Suprapubic skin (tissue), 4 donors: ENCODE results near the gene FKBP1C. TPM values are rescaled to one million over a fixed set of nuclear protein-coding genes. Genes with fewer than 3 reads are reported as not detected.
"Not testable (repeated sequence)": the region's sequence is repeated elsewhere in the genome, so short reads cannot be mapped to it uniquely, and the experiment has no call there.

Experiments
- DNase-seq, 2 donors: peaks; one replicate each; pipeline ENCODE4 v3.0.0-alpha.2; 2019; ENCODE audit warnings: low spot score in 2 of 2
- H3K27ac ChIP-seq: fragments of 200-600 bp; sonication (generic); one replicate; pipeline ENCODE4 v1.5.1; 2019
- H3K27me3 ChIP-seq: fragments of 200-600 bp; sonication (generic); one replicate; pipeline ENCODE4 v1.5.1; 2019
- H3K36me3 ChIP-seq: fragments of 200-600 bp; sonication (generic); one replicate; pipeline ENCODE4 v1.5.1; 2019
- H3K4me1 ChIP-seq: fragments of 200-600 bp; sonication (generic); one replicate; pipeline ENCODE4 v1.5.1; 2019
- H3K4me3 ChIP-seq: fragments of 200-600 bp; sonication (generic); one replicate; pipeline ENCODE4 v1.5.1; 2019; ENCODE audit warnings: mild to moderate bottlenecking
- H3K9me3 ChIP-seq: fragments of 200-600 bp; sonication (generic); one replicate; pipeline ENCODE4 v1.5.1; 2019
- EP300 ChIP-seq: sonication (generic); formaldehyde crosslinking; IDR thresholded peaks from one replicate; pipeline ENCODE4 v1.6.1; 2017; ENCODE audit warnings: antibody characterized with exemption
- POLR2A ChIP-seq, 2 donors: fragments of 450-650 bp; IDR thresholded peaks; one replicate each; pipeline ENCODE4 v1.6.1; 2017; ENCODE audit warnings: antibody characterized with exemption in 2 of 2, mild to moderate bottlenecking in 2 of 2, moderate library complexity in 2 of 2
- POLR2AphosphoS5 ChIP-seq, 3 donors: sonication (generic); formaldehyde crosslinking; IDR thresholded peaks; one replicate each; pipeline ENCODE4 v1.6.1; 2017; ENCODE audit warnings: antibody characterized with exemption in 3 of 3
- WGBS: methylation state at CpG from one replicate; pipeline ENCODE4 v1.1.5; 2018; 5-methylcytosine and 5-hydroxymethylcytosine counted together
- total RNA-seq, 4 donors: library from RNA; depleted of rRNA; stranded (reverse); fragments of >200 nt; gene quantifications; one replicate each; pipeline ENCODE4 v1.1.0, GENCODE V29; 2016
- TF ChIP-seq, protein P1 (sequence below), 2 donors: fragments of 200-600 bp in 1 of 2; fragments of 450-650 bp in 1 of 2; sonication (generic) in 1 of 2; IDR thresholded peaks; one replicate each; pipeline ENCODE4 v1.5.1; 2016 to 2019; ENCODE audit warnings: antibody characterized with exemption in 2 of 2, mild to moderate bottlenecking in 1 of 2, moderate library complexity in 1 of 2

FKBP1C gene
- total RNA-seq, 4 donors from 2014 or later: 0.31 to 1.7 (median 0.49) TPM; not detected in 1

GRCh38 chr6:63193324-63193723 is 17.9 kb upstream of the FKBP1C start:
- no peak for DNase-seq
- no peaks in the 10 kb centered on the region for H3K27me3 ChIP-seq
- H3K4me3 ChIP-seq: no peak overlapping the region
- no peaks in the 10 kb centered on the region for H3K36me3 ChIP-seq
- WGBS: 91% methylated on average over 5 of the region's 5 CpGs
- H3K4me1 ChIP-seq: no peaks in the 10 kb centered on the region
- peaks cover 3% of the 10 kb centered on the region for H3K9me3 ChIP-seq
- TF ChIP-seq, protein P1, sequence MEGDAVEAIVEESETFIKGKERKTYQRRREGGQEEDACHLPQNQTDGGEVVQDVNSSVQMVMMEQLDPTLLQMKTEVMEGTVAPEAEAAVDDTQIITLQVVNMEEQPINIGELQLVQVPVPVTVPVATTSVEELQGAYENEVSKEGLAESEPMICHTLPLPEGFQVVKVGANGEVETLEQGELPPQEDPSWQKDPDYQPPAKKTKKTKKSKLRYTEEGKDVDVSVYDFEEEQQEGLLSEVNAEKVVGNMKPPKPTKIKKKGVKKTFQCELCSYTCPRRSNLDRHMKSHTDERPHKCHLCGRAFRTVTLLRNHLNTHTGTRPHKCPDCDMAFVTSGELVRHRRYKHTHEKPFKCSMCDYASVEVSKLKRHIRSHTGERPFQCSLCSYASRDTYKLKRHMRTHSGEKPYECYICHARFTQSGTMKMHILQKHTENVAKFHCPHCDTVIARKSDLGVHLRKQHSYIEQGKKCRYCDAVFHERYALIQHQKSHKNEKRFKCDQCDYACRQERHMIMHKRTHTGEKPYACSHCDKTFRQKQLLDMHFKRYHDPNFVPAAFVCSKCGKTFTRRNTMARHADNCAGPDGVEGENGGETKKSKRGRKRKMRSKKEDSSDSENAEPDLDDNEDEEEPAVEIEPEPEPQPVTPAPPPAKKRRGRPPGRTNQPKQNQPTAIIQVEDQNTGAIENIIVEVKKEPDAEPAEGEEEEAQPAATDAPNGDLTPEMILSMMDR (IDR thresholded peaks at IDR 0.05): no peak
- no peak for TF ChIP-seq POLR2A (IDR thresholded peaks at IDR 0.05)
- TF ChIP-seq EP300: no peak
- no peak for TF ChIP-seq POLR2AphosphoS5 (IDR thresholded peaks at IDR 0.05)
- H3K27ac ChIP-seq: no peak overlapping the region

DNA sequence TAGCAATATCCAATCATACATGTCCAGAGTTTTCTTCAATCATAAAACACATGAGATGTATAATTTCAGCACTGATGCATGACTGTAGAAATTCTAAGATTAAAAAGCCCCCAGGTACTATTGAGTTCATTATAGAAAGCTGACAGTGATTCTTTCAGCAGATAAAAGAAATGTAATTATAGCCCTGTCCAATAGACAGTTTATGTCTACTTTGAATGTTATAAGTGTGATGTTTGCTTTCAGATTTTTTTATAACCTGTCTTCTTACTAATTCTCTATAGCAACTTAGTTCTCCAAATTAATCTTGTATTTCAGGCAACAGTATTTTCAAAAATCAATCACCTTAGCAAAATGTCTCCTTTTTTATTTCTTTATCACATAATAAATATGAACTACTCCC is 13.5 kb upstream of the FKBP1C start:
- no peak for TF ChIP-seq EP300
- TF ChIP-seq, protein P1 (IDR thresholded peaks at IDR 0.05): no peak
- TF ChIP-seq POLR2A (IDR thresholded peaks at IDR 0.05): no peak
- TF ChIP-seq POLR2AphosphoS5 (IDR thresholded peaks at IDR 0.05): no peak
- H3K4me3 ChIP-seq: no peak overlapping the region
- no peaks in the 10 kb centered on the region for H3K36me3 ChIP-seq
- no peaks in the 10 kb centered on the region for H3K27me3 ChIP-seq
- no peak overlapping the region for H3K27ac ChIP-seq
- H3K9me3 ChIP-seq: peaks cover 3% of the 10 kb centered on the region
- no peaks in the 10 kb centered on the region for H3K4me1 ChIP-seq
- DNase-seq: no peak

DNA sequence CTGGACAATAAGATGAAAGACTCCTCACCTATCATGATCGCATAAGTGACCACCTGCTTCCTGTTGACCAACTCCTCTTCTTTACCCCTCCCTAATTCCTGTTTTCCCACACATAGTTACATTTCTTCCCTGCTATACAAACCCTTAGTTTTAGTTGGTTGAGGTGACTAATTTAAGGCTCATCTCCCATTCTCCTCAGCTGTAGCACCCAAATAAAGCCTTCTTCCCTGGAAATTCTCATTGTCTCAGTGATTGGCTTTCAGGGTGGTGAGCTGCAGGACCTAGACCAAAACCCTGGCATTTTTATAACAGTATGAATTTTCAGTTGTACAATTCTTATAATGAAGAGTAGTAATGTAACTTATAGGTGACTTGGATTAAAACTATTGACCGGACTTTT is 2.1 kb downstream of the FKBP1C start:
- Histone ChIP-seq H3K9me3 (peaks cover 5% of the 10 kb centered on the region), H3K27me3 (no peaks in the 10 kb centered on the region), H3K4me3 (no peak overlapping the region), H3K4me1 (no peaks in the 10 kb centered on the region), H3K27ac (no peak overlapping the region), H3K36me3 (no peaks in the 10 kb centered on the region)
- TF ChIP-seq EP300: no peak
- no peak for TF ChIP-seq POLR2A (IDR thresholded peaks at IDR 0.05)
- TF ChIP-seq POLR2AphosphoS5 (IDR thresholded peaks at IDR 0.05): no peak
- TF ChIP-seq, protein P1 (IDR thresholded peaks at IDR 0.05): no peak
- no peak for DNase-seq
- WGBS: 94% methylated on average over 2 of the region's 2 CpGs

GRCh38 chr6:63214816-63215215 is 3.5 kb downstream of the FKBP1C start:
- Histone ChIP-seq H3K27ac (no peak overlapping the region), H3K9me3 (peaks cover 5% of the 10 kb centered on the region), H3K4me1 (no peaks in the 10 kb centered on the region), H3K4me3 (no peak overlapping the region), H3K27me3 (no peaks in the 10 kb centered on the region), H3K36me3 (no peaks in the 10 kb centered on the region)
- TF ChIP-seq, protein P1 (IDR thresholded peaks at IDR 0.05): no peak
- TF ChIP-seq POLR2A (IDR thresholded peaks at IDR 0.05) (no peak), EP300 (no peak), POLR2AphosphoS5 (IDR thresholded peaks at IDR 0.05) (no peak)
- DNase-seq: no peak
- WGBS: 52% methylated on average over 3 of the region's 3 CpGs

DNA sequence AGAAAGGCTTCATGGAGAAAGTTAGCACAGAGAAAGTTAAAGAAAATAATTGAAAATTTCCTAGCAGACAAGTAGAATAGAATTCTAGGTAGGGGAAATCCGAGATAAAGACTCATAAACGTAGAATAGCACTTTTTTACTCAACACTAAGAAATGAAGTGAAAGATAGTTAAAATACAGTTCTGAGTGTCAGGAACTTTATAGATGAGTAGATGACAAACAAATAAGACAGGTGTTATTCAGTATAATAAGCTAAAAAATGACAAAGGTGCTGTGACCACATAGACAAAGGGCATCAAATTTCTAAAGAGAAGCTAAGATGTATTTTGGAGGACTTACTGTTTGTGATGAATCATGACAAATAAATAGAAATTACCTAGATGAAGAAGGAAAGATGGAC is 12.9 kb downstream of the FKBP1C start:
- no peaks in the 10 kb centered on the region for H3K4me1 ChIP-seq
- H3K9me3 ChIP-seq: peaks cover 5% of the 10 kb centered on the region
- no peak for DNase-seq
- H3K36me3 ChIP-seq: no peaks in the 10 kb centered on the region
- WGBS: 64% methylated on average over 2 of the region's 2 CpGs
- no peak overlapping the region for H3K27ac ChIP-seq
- no peak overlapping the region for H3K4me3 ChIP-seq
- H3K27me3 ChIP-seq: no peaks in the 10 kb centered on the region
- TF ChIP-seq EP300 (no peak), POLR2A (IDR thresholded peaks at IDR 0.05) (no peak), POLR2AphosphoS5 (IDR thresholded peaks at IDR 0.05) (no peak)
- TF ChIP-seq, protein P1 (IDR thresholded peaks at IDR 0.05): no peak

DNA sequence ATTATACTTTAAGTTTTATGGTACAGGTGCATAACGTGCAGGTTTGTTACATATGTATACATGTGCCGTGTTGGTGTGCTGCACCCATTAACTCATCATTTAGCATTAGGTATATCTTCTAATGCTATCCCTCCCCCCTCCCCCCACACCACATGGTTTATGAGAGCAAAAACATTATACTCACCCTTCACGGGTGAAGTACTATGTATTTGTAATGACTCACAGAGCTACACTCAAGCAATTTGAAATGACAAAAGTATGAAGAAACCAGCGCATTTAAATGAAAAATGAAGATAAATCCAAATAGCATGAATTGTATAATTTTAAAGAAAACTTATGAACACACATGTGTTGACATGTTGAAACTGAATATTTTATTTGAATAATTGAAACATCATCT is 14.7 kb downstream of the FKBP1C start:
- not testable (repeated sequence) for H3K4me1 ChIP-seq, H3K4me3 ChIP-seq, H3K9me3 ChIP-seq, H3K36me3 ChIP-seq, DNase-seq, H3K27me3 ChIP-seq, H3K27ac ChIP-seq
- WGBS: 52% methylated on average over 4 of the region's 4 CpGs

- H3K27ac ChIP-seq, H3K4me1 ChIP-seq, H3K27me3 ChIP-seq, DNase-seq, H3K9me3 ChIP-seq, H3K36me3 ChIP-seq, H3K4me3 ChIP-seq: not testable (repeated sequence)
- 78% methylated on average over 15 of the region's 32 CpGs for WGBS
These were observed 16.9 kb downstream of the FKBP1C start for GRCh38 chr6:63227928-63228894.

DNA sequence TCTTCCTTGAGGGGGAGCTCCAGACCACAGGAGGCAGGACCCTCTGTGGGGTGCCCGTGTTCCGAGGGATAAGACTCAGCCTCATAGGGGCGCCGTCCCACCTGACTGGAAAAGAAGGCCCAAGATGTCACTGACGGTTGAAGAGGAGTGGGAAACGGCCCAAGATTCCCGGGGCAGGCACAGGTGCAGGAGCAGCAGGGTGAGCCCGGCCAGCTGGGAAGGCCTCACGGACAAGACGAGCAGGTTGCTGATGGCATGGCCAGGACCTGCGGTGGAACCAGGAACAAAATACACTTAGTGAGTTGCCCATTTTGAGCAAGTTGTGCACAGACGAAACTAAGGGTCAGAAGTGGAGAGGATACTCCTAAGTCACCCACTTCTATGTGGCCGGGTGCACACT is 18.8 kb downstream of the FKBP1C start:
- H3K36me3 ChIP-seq: not testable (repeated sequence)

More for the DNA sequence above, 18.8 kb downstream of the FKBP1C start:
- DNase-seq, H3K27ac ChIP-seq, H3K4me1 ChIP-seq, H3K9me3 ChIP-seq, H3K4me3 ChIP-seq, H3K27me3 ChIP-seq: not testable (repeated sequence)
- 92% methylated on average over 12 of the region's 13 CpGs for WGBS
